ENCODE data around the gene CTSL. TPM values are rescaled to one million over a fixed set of nuclear protein-coding genes. Genes with fewer than 3 reads are reported as not detected.

Gene CTSL
- total and polyA plus RNA-seq, 2 experiments from 2014 or later = 34.5 to 35.3 TPM

DNA sequence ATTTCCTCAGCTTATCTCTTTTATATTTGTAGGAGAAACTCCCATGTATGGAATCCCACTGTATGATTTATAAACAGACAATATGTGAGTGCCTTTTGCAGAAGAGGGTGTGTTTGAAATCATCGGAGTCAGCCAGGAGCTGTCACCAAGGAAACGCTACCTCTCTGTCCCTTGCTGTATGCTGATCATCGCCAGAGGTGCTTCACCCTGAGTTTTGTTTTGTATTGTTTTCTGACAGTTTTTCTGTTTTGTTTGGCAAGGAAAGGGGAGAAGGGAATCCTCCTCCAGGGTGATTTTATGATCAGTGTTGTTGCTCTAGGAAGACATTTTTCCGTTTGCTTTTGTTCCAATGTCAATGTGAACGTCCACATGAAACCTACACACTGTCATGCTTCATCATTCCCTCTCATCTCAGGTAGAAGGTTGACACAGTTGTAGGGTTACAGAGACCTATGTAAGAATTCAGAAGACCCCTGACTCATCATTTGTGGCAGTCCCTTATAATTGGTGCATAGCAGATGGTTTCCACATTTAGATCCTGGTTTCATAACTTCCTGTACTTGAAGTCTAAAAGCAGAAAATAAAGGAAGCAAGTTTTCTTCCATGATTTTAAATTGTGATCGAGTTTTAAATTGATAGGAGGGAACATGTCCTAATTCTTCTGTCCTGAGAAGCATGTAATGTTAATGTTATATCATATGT is 18.0 kb upstream of the CTSL start:
- H3K4me2 ChIP-seq = no peak overlapping the region
- H3K79me2 ChIP-seq (replicated peaks; ENCODE audit: insufficient read depth) = no peaks in the 10 kb centered on the region
- H3K9me2 ChIP-seq (ENCODE audit: insufficient read depth) = no peaks in the 10 kb centered on the region
- H3F3A ChIP-seq (replicated peaks; ENCODE audit: low read depth) = peaks cover 4% of the 10 kb centered on the region; the same call in 1 of the 2 replicates
- H2AFZ ChIP-seq = no peak overlapping the region
- no peaks in the 10 kb centered on the region for H3K9me3 Mint-ChIP-seq
- H3K27ac ChIP-seq (ENCODE audit: low read depth) = no peak overlapping the region
- ATAC-seq (no peak), DNase-seq (ENCODE audit: low spot score) (no peak)
- no peaks in the 10 kb centered on the region; the same call in 2 of the 3 replicates for H3K4me1 Mint-ChIP-seq
- no peaks in the 10 kb centered on the region for H3K27me3 ChIP-seq (ENCODE audit: insufficient read depth)
- no peak overlapping the region for H3K4me3 ChIP-seq
- H3K27ac Mint-ChIP-seq = no peak overlapping the region
- no peak overlapping the region for H3K4me3 Mint-ChIP-seq
- peaks cover 7% of the 10 kb centered on the region for H3K27me3 Mint-ChIP-seq (ENCODE audit: insufficient read depth, low read depth, poor library complexity)
- no peaks in the 10 kb centered on the region for H3K4me1 ChIP-seq (ENCODE audit: insufficient read depth)
- no peaks in the 10 kb centered on the region; the same call in 1 of the 2 replicates for H4K20me1 ChIP-seq (replicated peaks; ENCODE audit: insufficient read depth)
- peaks cover 21% of the 10 kb centered on the region for H3K36me3 ChIP-seq (ENCODE audit: insufficient read depth)
- H3K36me3 Mint-ChIP-seq (ENCODE audit: low read depth) = peaks cover 49% of the 10 kb centered on the region
- TF ChIP-seq EZH2 (IDR thresholded peaks at IDR 0.05; ENCODE audit: low read depth, unreplicated experiment) = no peak
- no peak for TF ChIP-seq POLR2AphosphoS5 (IDR thresholded peaks at IDR 0.05; ENCODE audit: low read depth)
- no peak for TF ChIP-seq EZH2phosphoT487 (IDR thresholded peaks at IDR 0.05; ENCODE audit: unreplicated experiment)
- TF ChIP-seq ZNF114 (CRISPR knock-in tag; IDR thresholded peaks at IDR 0.05) = no peak
- no peak for TF ChIP-seq ZNF331 (CRISPR knock-in tag; IDR thresholded peaks at IDR 0.05; ENCODE audit: low read depth)
- TF ChIP-seq, protein P1, sequence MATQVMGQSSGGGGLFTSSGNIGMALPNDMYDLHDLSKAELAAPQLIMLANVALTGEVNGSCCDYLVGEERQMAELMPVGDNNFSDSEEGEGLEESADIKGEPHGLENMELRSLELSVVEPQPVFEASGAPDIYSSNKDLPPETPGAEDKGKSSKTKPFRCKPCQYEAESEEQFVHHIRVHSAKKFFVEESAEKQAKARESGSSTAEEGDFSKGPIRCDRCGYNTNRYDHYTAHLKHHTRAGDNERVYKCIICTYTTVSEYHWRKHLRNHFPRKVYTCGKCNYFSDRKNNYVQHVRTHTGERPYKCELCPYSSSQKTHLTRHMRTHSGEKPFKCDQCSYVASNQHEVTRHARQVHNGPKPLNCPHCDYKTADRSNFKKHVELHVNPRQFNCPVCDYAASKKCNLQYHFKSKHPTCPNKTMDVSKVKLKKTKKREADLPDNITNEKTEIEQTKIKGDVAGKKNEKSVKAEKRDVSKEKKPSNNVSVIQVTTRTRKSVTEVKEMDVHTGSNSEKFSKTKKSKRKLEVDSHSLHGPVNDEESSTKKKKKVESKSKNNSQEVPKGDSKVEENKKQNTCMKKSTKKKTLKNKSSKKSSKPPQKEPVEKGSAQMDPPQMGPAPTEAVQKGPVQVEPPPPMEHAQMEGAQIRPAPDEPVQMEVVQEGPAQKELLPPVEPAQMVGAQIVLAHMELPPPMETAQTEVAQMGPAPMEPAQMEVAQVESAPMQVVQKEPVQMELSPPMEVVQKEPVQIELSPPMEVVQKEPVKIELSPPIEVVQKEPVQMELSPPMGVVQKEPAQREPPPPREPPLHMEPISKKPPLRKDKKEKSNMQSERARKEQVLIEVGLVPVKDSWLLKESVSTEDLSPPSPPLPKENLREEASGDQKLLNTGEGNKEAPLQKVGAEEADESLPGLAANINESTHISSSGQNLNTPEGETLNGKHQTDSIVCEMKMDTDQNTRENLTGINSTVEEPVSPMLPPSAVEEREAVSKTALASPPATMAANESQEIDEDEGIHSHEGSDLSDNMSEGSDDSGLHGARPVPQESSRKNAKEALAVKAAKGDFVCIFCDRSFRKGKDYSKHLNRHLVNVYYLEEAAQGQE (IDR thresholded peaks at IDR 0.05; ENCODE audit: unreplicated experiment) = no peak
- TF ChIP-seq NANOG (IDR thresholded peaks at IDR 0.05; ENCODE audit: borderline replicate concordance) = no peak
- TF ChIP-seq STAT1 (IDR thresholded peaks at IDR 0.05; ENCODE audit: unreplicated experiment) = no peak
- TF ChIP-seq, protein P2, sequence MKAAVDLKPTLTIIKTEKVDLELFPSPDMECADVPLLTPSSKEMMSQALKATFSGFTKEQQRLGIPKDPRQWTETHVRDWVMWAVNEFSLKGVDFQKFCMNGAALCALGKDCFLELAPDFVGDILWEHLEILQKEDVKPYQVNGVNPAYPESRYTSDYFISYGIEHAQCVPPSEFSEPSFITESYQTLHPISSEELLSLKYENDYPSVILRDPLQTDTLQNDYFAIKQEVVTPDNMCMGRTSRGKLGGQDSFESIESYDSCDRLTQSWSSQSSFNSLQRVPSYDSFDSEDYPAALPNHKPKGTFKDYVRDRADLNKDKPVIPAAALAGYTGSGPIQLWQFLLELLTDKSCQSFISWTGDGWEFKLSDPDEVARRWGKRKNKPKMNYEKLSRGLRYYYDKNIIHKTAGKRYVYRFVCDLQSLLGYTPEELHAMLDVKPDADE (IDR thresholded peaks at IDR 0.05) = no peak
- TF ChIP-seq, protein P3, sequence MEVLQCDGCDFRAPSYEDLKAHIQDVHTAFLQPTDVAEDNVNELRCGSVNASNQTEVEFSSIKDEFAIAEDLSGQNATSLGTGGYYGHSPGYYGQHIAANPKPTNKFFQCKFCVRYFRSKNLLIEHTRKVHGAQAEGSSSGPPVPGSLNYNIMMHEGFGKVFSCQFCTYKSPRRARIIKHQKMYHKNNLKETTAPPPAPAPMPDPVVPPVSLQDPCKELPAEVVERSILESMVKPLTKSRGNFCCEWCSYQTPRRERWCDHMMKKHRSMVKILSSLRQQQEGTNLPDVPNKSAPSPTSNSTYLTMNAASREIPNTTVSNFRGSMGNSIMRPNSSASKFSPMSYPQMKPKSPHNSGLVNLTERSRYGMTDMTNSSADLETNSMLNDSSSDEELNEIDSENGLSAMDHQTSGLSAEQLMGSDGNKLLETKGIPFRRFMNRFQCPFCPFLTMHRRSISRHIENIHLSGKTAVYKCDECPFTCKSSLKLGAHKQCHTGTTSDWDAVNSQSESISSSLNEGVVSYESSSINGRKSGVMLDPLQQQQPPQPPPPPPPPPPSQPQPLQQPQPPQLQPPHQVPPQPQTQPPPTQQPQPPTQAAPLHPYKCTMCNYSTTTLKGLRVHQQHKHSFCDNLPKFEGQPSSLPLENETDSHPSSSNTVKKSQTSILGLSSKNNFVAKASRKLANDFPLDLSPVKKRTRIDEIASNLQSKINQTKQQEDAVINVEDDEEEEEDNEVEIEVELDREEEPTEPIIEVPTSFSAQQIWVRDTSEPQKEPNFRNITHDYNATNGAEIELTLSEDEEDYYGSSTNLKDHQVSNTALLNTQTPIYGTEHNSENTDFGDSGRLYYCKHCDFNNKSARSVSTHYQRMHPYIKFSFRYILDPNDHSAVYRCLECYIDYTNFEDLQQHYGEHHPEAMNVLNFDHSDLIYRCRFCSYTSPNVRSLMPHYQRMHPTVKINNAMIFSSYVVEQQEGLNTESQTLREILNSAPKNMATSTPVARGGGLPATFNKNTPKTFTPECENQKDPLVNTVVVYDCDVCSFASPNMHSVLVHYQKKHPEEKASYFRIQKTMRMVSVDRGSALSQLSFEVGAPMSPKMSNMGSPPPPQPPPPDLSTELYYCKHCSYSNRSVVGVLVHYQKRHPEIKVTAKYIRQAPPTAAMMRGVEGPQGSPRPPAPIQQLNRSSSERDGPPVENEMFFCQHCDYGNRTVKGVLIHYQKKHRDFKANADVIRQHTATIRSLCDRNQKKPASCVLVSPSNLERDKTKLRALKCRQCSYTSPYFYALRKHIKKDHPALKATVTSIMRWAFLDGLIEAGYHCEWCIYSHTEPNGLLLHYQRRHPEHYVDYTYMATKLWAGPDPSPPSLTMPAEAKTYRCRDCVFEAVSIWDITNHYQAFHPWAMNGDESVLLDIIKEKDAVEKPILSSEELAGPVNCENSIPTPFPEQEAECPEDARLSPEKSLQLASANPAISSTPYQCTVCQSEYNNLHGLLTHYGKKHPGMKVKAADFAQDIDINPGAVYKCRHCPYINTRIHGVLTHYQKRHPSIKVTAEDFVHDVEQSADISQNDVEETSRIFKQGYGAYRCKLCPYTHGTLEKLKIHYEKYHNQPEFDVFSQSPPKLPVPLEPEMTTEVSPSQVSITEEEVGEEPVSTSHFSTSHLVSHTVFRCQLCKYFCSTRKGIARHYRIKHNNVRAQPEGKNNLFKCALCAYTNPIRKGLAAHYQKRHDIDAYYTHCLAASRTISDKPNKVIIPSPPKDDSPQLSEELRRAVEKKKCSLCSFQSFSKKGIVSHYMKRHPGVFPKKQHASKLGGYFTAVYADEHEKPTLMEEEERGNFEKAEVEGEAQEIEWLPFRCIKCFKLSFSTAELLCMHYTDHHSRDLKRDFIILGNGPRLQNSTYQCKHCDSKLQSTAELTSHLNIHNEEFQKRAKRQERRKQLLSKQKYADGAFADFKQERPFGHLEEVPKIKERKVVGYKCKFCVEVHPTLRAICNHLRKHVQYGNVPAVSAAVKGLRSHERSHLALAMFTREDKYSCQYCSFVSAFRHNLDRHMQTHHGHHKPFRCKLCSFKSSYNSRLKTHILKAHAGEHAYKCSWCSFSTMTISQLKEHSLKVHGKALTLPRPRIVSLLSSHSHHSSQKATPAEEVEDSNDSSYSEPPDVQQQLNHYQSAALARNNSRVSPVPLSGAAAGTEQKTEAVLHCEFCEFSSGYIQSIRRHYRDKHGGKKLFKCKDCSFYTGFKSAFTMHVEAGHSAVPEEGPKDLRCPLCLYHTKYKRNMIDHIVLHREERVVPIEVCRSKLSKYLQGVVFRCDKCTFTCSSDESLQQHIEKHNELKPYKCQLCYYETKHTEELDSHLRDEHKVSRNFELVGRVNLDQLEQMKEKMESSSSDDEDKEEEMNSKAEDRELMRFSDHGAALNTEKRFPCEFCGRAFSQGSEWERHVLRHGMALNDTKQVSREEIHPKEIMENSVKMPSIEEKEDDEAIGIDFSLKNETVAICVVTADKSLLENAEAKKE (CRISPR knock-in tag; IDR thresholded peaks at IDR 0.05) = no peak
- TF ChIP-seq CREB1 (CRISPR knock-in tag; IDR thresholded peaks at IDR 0.05; ENCODE audit: low read depth) = no peak
- no peak for TF ChIP-seq JUNB (IDR thresholded peaks at IDR 0.05; ENCODE audit: unreplicated experiment)
- TF ChIP-seq, protein P4, sequence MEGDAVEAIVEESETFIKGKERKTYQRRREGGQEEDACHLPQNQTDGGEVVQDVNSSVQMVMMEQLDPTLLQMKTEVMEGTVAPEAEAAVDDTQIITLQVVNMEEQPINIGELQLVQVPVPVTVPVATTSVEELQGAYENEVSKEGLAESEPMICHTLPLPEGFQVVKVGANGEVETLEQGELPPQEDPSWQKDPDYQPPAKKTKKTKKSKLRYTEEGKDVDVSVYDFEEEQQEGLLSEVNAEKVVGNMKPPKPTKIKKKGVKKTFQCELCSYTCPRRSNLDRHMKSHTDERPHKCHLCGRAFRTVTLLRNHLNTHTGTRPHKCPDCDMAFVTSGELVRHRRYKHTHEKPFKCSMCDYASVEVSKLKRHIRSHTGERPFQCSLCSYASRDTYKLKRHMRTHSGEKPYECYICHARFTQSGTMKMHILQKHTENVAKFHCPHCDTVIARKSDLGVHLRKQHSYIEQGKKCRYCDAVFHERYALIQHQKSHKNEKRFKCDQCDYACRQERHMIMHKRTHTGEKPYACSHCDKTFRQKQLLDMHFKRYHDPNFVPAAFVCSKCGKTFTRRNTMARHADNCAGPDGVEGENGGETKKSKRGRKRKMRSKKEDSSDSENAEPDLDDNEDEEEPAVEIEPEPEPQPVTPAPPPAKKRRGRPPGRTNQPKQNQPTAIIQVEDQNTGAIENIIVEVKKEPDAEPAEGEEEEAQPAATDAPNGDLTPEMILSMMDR (conservative IDR thresholded peaks at IDR 0.05; ENCODE audit: low read depth in 2 of 2) = no peak
